Gastroesophageal sphincter (tissue), 4 donors: ENCODE data around the gene NAGPA. TPM values are rescaled to one million over a fixed set of nuclear protein-coding genes. Genes with fewer than 3 reads are reported as not detected.
"Not testable (repeated sequence)": the region's sequence is repeated elsewhere in the genome, so short reads cannot be mapped to it uniquely, and the experiment has no call there.

Experiments used
- ATAC-seq: fragments of 150-250 bp; one replicate; pipeline ENCODE4 v1.9.1; 2016; ENCODE audit warnings: mild to moderate bottlenecking, moderate library complexity
- H3K27ac ChIP-seq, 4 donors: fragments of 200-600 bp; sonication (generic) in 3 of 4; 1 replicate in 3 of 4; 2 replicates in 1 of 4; pipeline ENCODE4 v1.5.1; 2016 to 2019
- H3K27me3 ChIP-seq: fragments of 200-600 bp; sonication (generic); one replicate; pipeline ENCODE4 v1.5.1; 2019
- H3K36me3 ChIP-seq, 2 donors: fragments of 200-600 bp; sonication (generic); one replicate each; pipeline ENCODE4 v1.5.1; 2019; ENCODE audit warnings: control low read depth in 1 of 2
- H3K4me1 ChIP-seq, 3 donors: fragments of 200-600 bp; sonication (generic); 1 replicate in 2 of 3; 2 replicates in 1 of 3; pipeline ENCODE4 v1.5.1; 2016 to 2019; ENCODE audit warnings: control low read depth in 2 of 3
- H3K4me3 ChIP-seq, 2 donors: fragments of 200-600 bp; sonication (generic); one replicate each; pipeline ENCODE4 v1.5.1; 2019; ENCODE audit warnings: mild to moderate bottlenecking in 1 of 2, moderate library complexity in 1 of 2
- H3K9me3 ChIP-seq, 3 donors: fragments of 200-600 bp; sonication (generic); one replicate each; pipeline ENCODE4 v1.5.1; 2017 to 2019; ENCODE audit warnings: control low read depth in 2 of 3
- EP300 ChIP-seq: sonication (generic); formaldehyde crosslinking; IDR thresholded peaks from one replicate; pipeline ENCODE4 v1.6.1; 2017; ENCODE audit warnings: antibody characterized with exemption, mild to moderate bottlenecking
- POLR2A ChIP-seq, 2 donors: fragments of 450-650 bp; IDR thresholded peaks; one replicate each; pipeline ENCODE4 v1.6.1; 2017; ENCODE audit warnings: antibody characterized with exemption in 2 of 2, mild to moderate bottlenecking in 2 of 2, moderate library complexity in 1 of 2
- POLR2AphosphoS5 ChIP-seq: sonication (generic); formaldehyde crosslinking; IDR thresholded peaks from one replicate; pipeline ENCODE4 v1.6.1; 2017; ENCODE audit warnings: antibody characterized with exemption
- WGBS, 2 donors: methylation state at CpG; one replicate each; pipeline ENCODE4 v1.1.5; 2018; ENCODE audit warnings: low coverage in 1 of 2; 5-methylcytosine and 5-hydroxymethylcytosine counted together
- total RNA-seq, 4 donors: library from RNA; depleted of rRNA; stranded (reverse); fragments of >200 nt; gene quantifications; one replicate each; pipeline ENCODE4 v1.1.0, GENCODE V29; 2016
- TF ChIP-seq, protein P1 (sequence below), 4 experiments: fragments of 200-600 bp in 2 of 4; fragments of 450-650 bp in 2 of 4; sonication (generic) in 1 of 4; IDR thresholded peaks; one replicate each; pipeline ENCODE4 v1.5.1; 2017 to 2019; ENCODE audit warnings: antibody characterized with exemption in 4 of 4, mild to moderate bottlenecking in 2 of 4, moderate library complexity in 2 of 4

Gene NAGPA
- total RNA-seq, 4 donors from 2014 or later, result 17.8 to 37.8 (median 27.7) TPM

DNA sequence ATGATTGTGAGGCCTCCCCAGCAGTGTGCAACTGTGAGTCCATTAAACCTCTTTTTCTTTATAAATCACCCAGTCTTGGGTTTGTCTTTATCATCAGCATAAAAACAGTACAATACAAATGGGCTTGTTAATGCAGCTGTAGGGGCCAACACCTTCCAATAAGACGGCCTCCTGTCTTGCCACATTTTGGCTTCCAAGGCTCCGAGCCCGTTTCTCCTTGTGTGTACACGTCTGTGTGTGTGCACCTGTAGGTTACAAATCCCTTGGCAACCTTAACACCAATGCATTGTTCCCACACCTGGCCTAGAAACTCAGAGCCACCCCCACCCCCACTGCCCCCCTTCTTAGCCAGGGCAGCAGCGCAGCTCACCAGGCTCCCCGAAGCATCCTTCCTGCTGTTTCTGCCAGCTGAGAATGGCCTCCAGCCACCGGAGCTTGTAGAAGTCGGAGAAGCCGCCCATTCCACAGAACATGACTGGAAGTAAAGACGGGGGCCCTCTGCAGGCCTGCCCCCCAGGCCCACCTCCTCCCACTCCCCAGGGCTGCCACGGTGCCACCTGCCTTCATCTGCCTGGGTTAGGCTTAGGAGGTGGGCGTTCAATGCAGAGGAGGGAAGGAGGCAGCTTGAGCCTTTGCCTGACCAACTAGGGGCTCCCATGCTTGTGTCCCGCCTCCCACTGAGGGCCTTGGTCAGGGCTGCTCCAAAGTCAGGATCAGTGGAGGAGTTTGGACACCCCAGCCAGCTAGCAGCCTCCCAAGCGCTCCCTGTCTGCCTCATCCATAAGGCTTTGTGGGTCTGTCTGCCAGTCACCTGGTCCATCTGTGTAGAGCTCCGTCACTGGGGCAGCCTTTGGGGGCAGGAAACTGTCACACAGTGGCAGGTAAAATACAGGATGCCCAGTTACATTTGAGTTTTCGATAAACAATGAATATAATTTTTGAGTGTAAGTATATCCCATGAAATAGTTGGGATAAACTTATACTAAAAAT lies 21.4 kb upstream of the NAGPA start:
- ATAC-seq, result no peak
- Histone ChIP-seq H3K4me1 (no peaks in the 10 kb centered on the region), H3K36me3 (no peaks in the 10 kb centered on the region), H3K9me3 (no peaks in the 10 kb centered on the region), H3K4me3 (no peak overlapping the region), H3K27ac (no peak overlapping the region), H3K27me3 (peaks cover 9% of the 10 kb centered on the region)
- WGBS, 2 donors, result 80 to 90% methylated on average over 2 to 4 of the region's 16 CpGs
- TF ChIP-seq EP300, result no peak
- TF ChIP-seq, protein P1, sequence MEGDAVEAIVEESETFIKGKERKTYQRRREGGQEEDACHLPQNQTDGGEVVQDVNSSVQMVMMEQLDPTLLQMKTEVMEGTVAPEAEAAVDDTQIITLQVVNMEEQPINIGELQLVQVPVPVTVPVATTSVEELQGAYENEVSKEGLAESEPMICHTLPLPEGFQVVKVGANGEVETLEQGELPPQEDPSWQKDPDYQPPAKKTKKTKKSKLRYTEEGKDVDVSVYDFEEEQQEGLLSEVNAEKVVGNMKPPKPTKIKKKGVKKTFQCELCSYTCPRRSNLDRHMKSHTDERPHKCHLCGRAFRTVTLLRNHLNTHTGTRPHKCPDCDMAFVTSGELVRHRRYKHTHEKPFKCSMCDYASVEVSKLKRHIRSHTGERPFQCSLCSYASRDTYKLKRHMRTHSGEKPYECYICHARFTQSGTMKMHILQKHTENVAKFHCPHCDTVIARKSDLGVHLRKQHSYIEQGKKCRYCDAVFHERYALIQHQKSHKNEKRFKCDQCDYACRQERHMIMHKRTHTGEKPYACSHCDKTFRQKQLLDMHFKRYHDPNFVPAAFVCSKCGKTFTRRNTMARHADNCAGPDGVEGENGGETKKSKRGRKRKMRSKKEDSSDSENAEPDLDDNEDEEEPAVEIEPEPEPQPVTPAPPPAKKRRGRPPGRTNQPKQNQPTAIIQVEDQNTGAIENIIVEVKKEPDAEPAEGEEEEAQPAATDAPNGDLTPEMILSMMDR (IDR thresholded peaks at IDR 0.05), result no peak
- TF ChIP-seq POLR2AphosphoS5, result no peak
- TF ChIP-seq POLR2A (IDR thresholded peaks at IDR 0.05), result no peak

DNA sequence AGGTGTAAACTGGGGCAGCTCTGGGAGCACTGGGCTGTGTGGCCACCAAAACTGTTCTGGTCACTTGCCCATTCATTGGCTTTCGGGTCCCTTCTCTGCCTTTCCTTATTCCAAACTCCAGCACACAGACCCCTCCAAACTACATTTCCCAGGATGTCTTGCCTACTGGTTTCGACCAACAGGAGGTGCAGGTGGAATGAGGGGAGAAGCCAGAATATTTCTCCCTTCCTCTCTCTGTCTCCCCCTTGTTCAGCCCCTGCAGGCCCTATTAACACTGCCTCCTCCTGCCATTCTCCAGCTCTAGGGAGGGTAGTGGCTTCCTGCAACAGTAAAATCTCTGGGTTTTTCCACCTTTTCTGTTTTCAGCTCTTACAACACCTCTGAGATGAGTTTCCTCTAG lies 13.2 kb upstream of the NAGPA start:
- H3K36me3 ChIP-seq, result peaks cover 0 to 30% of the 10 kb centered on the region in 2 donors
- no peak for ATAC-seq
- TF ChIP-seq POLR2A (IDR thresholded peaks at IDR 0.05) (no peak), POLR2AphosphoS5 (no peak), EP300 (no peak)
- TF ChIP-seq, protein P1 (IDR thresholded peaks at IDR 0.05), result no peak
- peaks cover 7% of the 10 kb centered on the region for H3K27me3 ChIP-seq
- 81 to 84% methylated on average over 2 of the region's 2 CpGs for WGBS, 2 donors
- H3K27ac ChIP-seq, result no peak overlapping the region
- no peaks in the 10 kb centered on the region for H3K4me1 ChIP-seq
- H3K4me3 ChIP-seq, result no peak overlapping the region
- no peaks in the 10 kb centered on the region for H3K9me3 ChIP-seq

DNA sequence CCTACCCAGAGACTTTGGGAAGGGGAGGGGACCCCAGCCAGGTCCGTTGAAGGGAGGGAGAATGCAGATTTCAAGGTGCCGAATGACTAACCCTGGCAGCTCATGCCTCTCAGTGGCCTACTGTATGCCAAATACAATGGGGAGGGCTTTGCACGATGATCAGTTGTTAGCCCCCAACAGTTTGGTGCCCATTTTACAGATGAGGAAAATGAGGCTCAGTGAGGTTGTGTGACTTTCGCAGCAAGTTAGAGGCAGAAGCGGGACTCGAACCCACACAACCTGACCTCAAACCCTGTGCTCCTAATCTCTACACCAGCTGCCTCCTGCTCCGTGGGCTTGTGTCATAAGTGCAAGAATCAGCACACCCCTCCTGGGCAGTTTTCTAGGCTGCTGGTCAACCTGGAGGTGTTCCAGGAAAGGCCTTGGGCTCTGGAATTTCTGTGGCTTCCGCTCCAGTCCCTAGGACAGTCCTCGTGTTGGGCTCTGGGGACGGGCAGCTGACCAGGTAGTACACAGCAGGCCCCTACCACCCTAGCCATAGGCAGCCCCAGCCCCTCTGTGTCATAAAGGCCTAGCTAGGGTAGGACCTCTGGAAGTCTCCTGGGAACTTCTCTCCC lies 11.9 kb upstream of the NAGPA start:
- TF ChIP-seq POLR2AphosphoS5 (no peak), POLR2A (IDR thresholded peaks at IDR 0.05) (no peak), EP300 (no peak)
- TF ChIP-seq, protein P1 (IDR thresholded peaks at IDR 0.05), result no peak
- H3K4me1 ChIP-seq, result no peaks in the 10 kb centered on the region
- peaks cover 7% of the 10 kb centered on the region for H3K27me3 ChIP-seq
- H3K27ac ChIP-seq, result no peak overlapping the region
- no peak overlapping the region for H3K4me3 ChIP-seq
- H3K9me3 ChIP-seq, result no peaks in the 10 kb centered on the region
- H3K36me3 ChIP-seq, result peaks cover 0 to 30% of the 10 kb centered on the region in 2 donors
- WGBS, 2 donors, result 73 to 87% methylated on average over 3 to 5 of the region's 10 CpGs
- no peak for ATAC-seq

DNA sequence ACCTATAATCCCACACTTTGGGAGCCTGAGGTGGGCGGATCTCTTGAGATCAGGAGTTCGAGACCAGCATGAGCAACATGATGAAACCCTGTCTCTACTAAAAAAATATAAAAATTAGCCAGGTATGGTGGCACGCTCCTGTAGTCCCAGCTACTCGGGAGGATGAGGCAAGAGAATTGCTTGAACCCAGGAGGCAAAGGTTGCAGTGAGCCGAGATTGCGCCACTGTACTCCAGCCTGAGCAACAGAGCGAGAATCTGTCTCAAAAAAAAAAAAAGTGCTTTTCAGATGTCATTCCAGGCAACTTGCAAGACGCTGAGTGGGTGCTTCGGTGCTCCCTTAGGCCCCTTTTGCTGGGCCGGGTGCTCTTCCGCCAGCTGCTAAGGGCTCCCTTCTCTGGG lies 10.8 kb upstream of the NAGPA start:
- ATAC-seq, result not testable (repeated sequence)

DNA sequence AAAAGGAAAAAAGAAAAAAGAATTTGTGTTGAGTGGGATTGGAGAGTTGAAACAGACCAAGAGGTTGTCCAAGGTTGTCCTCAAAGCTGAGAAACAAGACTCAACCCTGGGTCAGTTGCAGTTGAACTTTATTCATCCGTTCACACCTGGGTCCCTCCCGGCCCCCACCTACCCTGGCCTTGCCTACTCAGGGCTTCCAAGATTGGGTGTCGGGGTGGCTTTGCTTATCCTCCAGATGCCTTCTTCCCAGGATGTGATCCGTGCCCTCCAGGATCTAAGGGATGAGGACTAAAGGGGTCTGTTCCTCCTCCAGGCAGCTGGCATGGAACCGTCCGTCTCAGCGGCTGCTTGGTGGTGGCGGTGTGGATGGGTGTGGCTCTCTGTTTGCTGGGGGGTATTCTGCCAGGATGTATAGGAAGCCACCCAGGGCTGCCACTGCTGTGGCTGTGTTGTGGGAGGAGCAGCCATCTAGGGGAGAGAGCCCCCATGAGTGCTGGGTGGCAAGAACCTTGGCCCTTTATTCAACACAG lies 10.3 kb upstream of the NAGPA start:
- 75 to 86% methylated on average over 2 to 3 of the region's 8 CpGs for WGBS, 2 donors
- H3K9me3 ChIP-seq, result no peaks in the 10 kb centered on the region
- ATAC-seq, result no peak
- H3K4me3 ChIP-seq, result no peak overlapping the region
- peaks cover 7% of the 10 kb centered on the region for H3K27me3 ChIP-seq
- H3K4me1 ChIP-seq, result no peaks in the 10 kb centered on the region
- H3K36me3 ChIP-seq, result peaks cover 0 to 30% of the 10 kb centered on the region in 2 donors
- TF ChIP-seq POLR2AphosphoS5, result no peak
- no peak for TF ChIP-seq EP300
- TF ChIP-seq, protein P1 (IDR thresholded peaks at IDR 0.05), result no peak
- TF ChIP-seq POLR2A (IDR thresholded peaks at IDR 0.05), result no peak
- H3K27ac ChIP-seq, result no peak overlapping the region

More for the DNA sequence above, 10.8 kb upstream of the NAGPA start:
- H3K4me1 ChIP-seq, H3K4me3 ChIP-seq, H3K9me3 ChIP-seq, H3K27me3 ChIP-seq, H3K27ac ChIP-seq: not testable (repeated sequence)
- peaks cover 0 to 30% of the 10 kb centered on the region in 2 donors for H3K36me3 ChIP-seq
- WGBS, 2 donors, result 89 to 94% methylated on average over 6 to 7 of the region's 11 CpGs
